HepG2 (cell line): Measurements from ENCODE around the gene DBNDD1.

ENCODE experiments used
- CTCF ChIP-seq: sonication (generic); formaldehyde crosslinking; IDR thresholded peaks from 2 replicates; pipeline ENCODE4 v1.5.0; 2020; ENCODE audit warnings: mild to moderate bottlenecking, missing genetic modification reagents, moderate library complexity
- JUND ChIP-seq: sonication (generic); formaldehyde crosslinking; IDR thresholded peaks from 2 replicates; pipeline ENCODE4 v1.8.0; 2022; ENCODE audit warnings: mild to moderate bottlenecking, missing genetic modification reagents
- KLF6 ChIP-seq: IDR thresholded peaks from 2 replicates; pipeline ENCODE4 v1.8.0; 2016; ENCODE audit warnings: missing biosample characterization, missing genetic modification reagents
- PREB ChIP-seq: sonication (generic); formaldehyde crosslinking; IDR thresholded peaks from 2 replicates; pipeline ENCODE4 v1.4.0; 2020; ENCODE audit warnings: missing genetic modification reagents
- RORA ChIP-seq: sonication (generic); formaldehyde crosslinking; IDR thresholded peaks from 2 replicates; pipeline ENCODE4 v1.5.0; 2020; ENCODE audit warnings: mild to moderate bottlenecking, missing genetic modification reagents, moderate library complexity
- RXRA ChIP-seq: sonication (generic); formaldehyde crosslinking; IDR thresholded peaks from 2 replicates; pipeline ENCODE4 v1.5.1; 2020; ENCODE audit warnings: missing genetic modification reagents
- SALL1 ChIP-seq: sonication (generic); formaldehyde crosslinking; IDR thresholded peaks from 2 replicates; pipeline ENCODE4 v1.8.0; 2022; ENCODE audit warnings: mild to moderate bottlenecking, missing genetic modification reagents
- SMAD3 ChIP-seq: sonication (generic); formaldehyde crosslinking; IDR thresholded peaks from 2 replicates; pipeline ENCODE4 v1.4.0; 2020; ENCODE audit warnings: missing genetic modification reagents
- SSRP1 ChIP-seq: IDR thresholded peaks from 2 replicates; pipeline ENCODE4 v1.6.1; 2016; ENCODE audit warnings: control low read depth
- ZNF841 ChIP-seq: sonication (generic); formaldehyde crosslinking; IDR thresholded peaks from 2 replicates; pipeline ENCODE4 v1.8.1; 2023; ENCODE audit warnings: missing genetic modification reagents, borderline replicate concordance
- TF ChIP-seq, protein P1 (sequence below): sonication (generic); formaldehyde crosslinking; IDR thresholded peaks from 2 replicates; pipeline ENCODE4 v1.4.0; 2020; ENCODE audit warnings: low read depth, mild to moderate bottlenecking, missing genetic modification reagents
- TF ChIP-seq, protein P2 (sequence below): sonication (generic); formaldehyde crosslinking; IDR thresholded peaks from 2 replicates; pipeline ENCODE4 v1.4.0; 2020; ENCODE audit warnings: missing genetic modification reagents, borderline replicate concordance

- TF ChIP-seq CTCF (no peak), PREB (CRISPR knock-in tag) (no peak), RORA (CRISPR knock-in tag) (no peak), SSRP1 (CRISPR knock-in tag) (no peak), ZNF841 (CRISPR knock-in tag) (no peak), JUND (CRISPR knock-in tag) (no peak), KLF6 (no peak), RXRA (CRISPR knock-in tag) (no peak), SMAD3 (CRISPR knock-in tag) (no peak), SALL1 (CRISPR knock-in tag) (no peak)
- TF ChIP-seq, protein P1, sequence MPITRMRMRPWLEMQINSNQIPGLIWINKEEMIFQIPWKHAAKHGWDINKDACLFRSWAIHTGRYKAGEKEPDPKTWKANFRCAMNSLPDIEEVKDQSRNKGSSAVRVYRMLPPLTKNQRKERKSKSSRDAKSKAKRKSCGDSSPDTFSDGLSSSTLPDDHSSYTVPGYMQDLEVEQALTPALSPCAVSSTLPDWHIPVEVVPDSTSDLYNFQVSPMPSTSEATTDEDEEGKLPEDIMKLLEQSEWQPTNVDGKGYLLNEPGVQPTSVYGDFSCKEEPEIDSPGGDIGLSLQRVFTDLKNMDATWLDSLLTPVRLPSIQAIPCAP (CRISPR knock-in tag) = no peak
- TF ChIP-seq, protein P2, sequence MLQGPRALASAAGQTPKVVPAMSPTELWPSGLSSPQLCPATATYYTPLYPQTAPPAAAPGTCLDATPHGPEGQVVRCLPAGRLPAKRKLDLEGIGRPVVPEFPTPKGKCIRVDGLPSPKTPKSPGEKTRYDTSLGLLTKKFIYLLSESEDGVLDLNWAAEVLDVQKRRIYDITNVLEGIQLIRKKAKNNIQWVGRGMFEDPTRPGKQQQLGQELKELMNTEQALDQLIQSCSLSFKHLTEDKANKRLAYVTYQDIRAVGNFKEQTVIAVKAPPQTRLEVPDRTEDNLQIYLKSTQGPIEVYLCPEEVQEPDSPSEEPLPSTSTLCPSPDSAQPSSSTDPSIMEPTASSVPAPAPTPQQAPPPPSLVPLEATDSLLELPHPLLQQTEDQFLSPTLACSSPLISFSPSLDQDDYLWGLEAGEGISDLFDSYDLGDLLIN (CRISPR knock-in tag) = no peak
Measured at GRCh38 chr16:90050969-90051368, 31.7 kb upstream of the DBNDD1 start.
